GM18508 (cell line): ENCODE results near the gene SPEF1.

Experiments used
- ATAC-seq: cut with Tn5 transposase; IDR thresholded peaks from one replicate; pipeline ENCODE4 v1.9.1; 2021; ENCODE audit warnings: moderate number of reproducible peaks; ENCODE audit not compliant: insufficient read depth, unreplicated experiment

Gene SPEF1

GRCh38 chr20:3751675-3752385 lies 29.4 kb downstream of the SPEF1 start:
- no peak for ATAC-seq

- no peak for ATAC-seq
Measured at GRCh38 chr20:3751305-3751674, 30.0 kb downstream of the SPEF1 start.

DNA sequence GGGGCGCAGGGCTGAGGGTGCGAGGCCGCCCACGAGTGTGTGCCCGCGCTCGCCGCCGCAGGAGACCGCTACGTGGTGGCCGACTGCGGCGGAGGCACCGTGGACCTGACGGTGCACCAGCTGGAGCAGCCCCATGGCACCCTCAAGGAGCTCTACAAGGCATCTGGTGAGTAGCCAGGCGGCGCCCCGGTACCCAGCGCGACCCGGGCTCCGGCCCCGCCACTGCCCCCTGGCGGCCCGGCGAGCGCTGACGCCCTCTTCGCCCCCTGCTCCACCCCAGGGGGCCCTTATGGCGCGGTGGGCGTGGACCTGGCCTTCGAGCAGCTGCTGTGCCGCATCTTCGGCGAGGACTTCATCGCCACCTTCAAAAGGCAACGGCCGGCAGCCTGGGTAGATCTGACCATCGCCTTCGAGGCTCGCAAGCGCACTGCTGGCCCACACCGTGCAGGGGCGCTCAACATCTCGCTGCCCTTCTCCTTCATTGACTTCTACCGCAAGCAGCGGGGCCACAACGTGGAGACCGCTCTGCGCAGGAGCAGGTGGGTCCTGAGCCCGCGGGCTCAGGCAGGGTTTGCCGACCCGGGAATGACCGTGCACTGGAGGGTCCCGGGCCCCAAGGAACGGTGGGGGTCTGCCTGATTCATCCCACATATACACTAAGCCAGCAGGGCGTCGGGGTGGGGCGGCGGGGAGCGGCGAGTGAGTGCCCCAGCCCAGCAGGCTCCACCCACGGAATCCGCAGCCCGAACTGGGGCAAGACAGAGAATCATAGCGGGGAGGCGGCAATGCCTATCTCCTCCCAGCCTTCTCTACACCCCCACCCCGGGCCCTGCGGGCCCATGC lies 31.3 kb downstream of the SPEF1 start:
- no peak for ATAC-seq

DNA sequence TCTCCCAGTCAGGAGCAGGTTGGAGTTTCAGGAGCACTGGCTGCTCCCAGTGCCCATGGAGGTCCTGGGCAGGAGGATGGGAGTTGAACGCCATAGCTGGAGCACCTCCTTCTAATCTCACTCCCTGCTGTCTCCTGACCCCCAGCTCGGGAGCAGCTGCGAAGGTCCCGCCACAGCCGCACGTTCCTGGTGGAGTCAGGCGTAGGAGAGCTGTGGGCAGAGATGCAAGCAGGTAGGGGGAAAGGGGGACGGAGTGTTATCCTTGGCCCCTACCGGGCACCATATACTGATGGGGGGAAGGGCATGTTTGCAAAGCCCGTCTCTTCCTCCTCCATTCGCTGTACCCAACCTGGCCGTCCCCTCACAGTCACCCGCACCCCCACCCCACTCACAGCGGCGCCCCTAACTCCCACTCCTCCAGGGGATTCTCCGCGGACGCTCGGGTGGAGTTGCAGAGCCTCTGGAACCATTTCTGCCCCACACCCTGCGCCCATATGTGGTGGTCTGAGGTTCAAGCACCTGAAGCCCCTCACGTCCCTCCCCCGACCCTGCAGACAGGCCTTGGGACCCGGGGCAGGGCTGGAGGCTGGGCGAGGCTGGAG lies 32.1 kb downstream of the SPEF1 start:
- no peak for ATAC-seq

GRCh38 chr20:3748073-3748472 lies 33.2 kb downstream of the SPEF1 start:
- no peak for ATAC-seq

DNA sequence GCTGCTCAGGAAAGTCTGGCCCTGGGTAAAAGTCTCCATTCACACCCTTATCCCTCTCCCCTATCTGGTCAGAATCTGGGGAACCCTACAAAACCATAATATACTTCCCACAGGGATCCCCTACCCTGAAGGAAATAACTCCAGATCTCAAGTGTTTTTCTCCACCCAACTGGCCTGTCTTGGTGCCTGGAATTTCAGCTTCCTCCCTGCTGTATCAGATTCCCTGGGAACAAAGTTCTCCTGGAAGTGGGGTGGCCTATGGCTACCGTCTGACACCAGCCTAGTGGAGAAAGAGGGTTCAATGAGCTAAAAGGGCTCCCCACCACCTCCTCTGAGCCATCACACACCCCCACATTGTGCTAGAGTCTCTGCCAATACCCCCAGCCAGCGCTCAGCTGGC lies 33.8 kb downstream of the SPEF1 start:
- ATAC-seq = no peak

- ATAC-seq = no peak
Measured at GRCh38 chr20:3745686-3746173, 35.5 kb downstream of the SPEF1 start.

- no peak for ATAC-seq
Measured at GRCh38 chr20:3744806-3745685, 36.2 kb downstream of the SPEF1 start.

GRCh38 chr20:3744037-3744436 lies 37.2 kb downstream of the SPEF1 start:
- no peak for ATAC-seq

- ATAC-seq = no peak
Measured at GRCh38 chr20:3743251-3743650, 38.0 kb downstream of the SPEF1 start.

GRCh38 chr20:3741836-3742458 lies 39.3 kb downstream of the SPEF1 start:
- no peak for ATAC-seq

DNA sequence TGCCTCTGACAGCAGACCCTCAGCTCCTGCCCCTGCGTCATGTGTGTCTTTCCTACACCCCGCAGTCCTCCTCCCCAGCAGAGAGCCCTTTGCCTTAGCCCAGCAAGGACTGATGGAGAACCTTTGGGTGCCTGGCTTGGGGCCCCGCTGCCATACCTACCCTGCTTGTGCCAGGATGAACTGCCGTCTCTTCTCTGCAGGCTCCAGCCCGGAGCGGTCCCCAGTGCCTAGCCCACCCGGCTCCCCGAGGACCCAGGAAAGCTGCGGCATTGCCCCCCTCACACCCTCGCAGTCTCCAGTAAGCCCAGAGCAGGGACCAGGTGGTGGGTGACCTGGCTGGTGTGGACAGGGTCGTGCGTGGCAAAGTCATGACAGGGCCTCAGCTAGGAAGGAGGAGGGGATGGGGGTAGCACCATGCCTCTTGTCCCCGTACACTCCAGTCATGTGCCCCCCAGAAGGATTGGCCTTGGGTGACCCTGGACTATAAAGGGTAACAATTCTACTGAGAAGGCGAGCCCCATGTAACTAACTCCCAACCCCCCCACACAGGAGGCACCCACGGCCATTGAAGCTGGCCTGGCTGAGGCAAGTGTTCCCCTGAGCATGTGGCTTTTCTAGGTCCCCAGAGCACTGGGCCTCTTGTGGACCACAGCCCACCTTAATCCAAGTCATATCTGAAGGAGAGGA lies 40.5 kb downstream of the SPEF1 start:
- no peak for ATAC-seq

- no peak for ATAC-seq
Measured at GRCh38 chr20:3739926-3740451, 41.3 kb downstream of the SPEF1 start.

DNA sequence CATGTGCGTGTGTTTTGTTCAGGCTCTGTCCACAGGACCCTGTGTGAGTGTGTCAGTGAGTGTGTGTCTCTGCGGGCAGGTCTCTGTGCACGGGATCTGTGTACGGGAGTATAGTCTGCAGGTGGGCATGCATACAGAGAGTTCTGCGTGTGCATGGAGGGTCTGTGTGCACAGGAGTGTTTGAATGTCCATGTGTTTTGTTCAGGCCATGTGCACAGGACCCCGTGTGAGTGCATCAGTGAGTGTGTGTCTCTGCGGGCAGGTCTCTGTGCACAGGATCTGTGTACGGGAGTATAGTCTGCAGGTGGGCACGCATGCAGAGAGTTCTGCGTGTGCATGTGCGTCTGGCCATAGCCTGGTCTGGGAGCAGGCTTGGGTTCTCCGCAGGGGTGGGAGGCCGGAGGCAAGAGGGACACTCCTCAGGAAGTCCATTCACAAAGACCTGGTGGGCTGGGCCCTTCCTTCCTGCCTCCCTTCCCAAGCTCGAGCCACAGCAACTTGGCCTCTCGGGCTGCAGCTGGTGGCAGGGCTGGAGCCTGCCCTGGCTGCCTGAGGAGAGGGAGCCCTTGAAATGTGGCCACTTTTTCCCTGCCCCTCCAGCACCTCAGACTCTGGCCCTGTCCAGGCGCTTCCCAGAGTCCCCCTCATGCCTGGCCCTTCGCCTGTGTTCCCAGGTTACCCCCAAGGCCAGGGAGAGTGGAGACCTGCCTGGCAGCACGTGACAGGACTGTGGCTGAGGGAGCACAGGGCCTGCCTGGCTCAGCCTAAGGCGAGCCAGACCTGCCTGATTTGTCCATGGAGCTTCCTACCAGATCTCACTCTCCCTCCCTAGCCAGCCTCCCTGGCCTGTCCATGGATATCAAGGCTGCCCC lies 42.0 kb downstream of the SPEF1 start:
- no peak for ATAC-seq

DNA sequence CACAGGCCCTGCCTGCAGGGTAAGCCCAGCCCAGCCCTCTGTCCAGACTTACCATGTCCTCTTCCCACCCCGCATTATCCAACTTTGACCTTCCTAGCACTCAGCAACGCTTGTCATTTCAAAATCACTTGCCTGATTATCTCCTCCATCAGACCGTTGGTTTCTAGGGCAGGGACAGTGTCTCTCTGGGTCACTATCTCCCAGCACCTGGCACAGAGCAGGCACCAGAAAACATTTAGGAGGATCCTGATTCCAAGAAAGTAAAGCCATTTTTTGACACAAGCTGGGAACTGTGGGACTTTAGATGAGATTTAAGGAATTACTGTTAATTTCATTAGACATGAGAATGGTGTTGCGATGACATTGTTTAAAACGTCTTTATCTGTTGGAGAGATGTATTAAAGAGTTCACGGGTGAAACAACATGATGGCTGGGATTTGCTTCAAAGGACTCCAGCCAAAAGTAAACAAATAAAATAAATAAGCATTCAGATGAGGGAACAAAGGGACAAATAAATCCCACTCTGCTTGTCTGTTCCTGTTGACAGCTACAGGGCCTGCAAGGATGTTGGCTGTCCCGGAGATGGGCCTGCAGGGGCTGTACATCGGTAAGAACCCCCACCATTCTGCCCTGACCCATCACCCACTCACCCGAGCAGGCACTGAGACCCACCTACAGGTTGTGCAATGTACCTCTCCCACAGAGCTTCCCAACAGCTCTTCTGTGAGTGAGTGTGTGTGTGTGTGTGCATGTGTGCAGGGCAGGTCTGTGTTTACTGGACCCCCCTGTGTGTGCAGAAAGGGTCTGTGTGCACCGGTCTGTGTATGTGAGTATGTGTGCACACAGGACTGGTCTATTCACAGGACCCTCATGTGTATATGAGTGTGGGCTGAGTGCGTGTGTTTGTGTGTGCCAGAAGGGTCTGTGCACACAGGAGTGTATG lies 42.9 kb downstream of the SPEF1 start:
- ATAC-seq = no peak

DNA sequence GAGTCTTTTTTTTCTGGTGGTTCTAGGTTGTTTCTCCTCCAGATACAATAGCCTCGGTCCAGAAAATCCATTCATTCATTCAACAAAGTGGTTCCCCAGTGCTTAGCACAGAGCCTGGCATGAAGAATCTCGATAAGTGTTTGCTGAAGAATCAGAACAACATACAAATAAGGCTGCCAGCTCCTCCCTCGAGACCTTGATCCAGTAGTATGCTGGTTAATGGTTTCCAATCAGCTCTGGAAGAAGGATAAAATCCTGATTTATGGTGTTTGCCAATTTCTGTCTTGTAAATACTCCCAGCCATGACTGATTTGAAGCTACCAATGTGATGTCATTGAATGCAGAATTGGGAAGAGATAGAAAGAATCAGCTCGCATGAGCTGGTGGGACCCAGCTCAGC lies 45.5 kb downstream of the SPEF1 start:
- ATAC-seq = no peak
